Anterior cingulate cortex (tissue), 58 donors: ENCODE measurements around the gene LRSAM1.

Source experiments
- DNase-seq, 58 donors: peaks; one replicate each; lab custom pipeline; 2025; lab: John Stamatoyannopoulos, UW

The LRSAM1 gene

GRCh38 chr9:127450830-127451607, at the start of gene LRSAM1, which contains the start of gene RPL12:
Gene LRSAM1, plus strand, starts transcription at chr9:127451510. Its CDS starts 3,018 bp downstream, at chr9:127454528.
Gene RPL12, minus strand, starts transcription at chr9:127451406. Its CDS starts 89 bp downstream, at chr9:127451317.
- peak; percentile 28 to 98 (median 92) for DNase-seq

GRCh38 chr9:127402401-127403090, 48.8 kb upstream of the LRSAM1 start:
- peak in 17 of 58 donors; percentile 13 to 70 (median 37) for DNase-seq

GRCh38 chr9:127403507-127404192, 47.7 kb upstream of the LRSAM1 start:
- DNase-seq = no peak

- DNase-seq = no peak
These were observed 46.7 kb upstream of the LRSAM1 start for GRCh38 chr9:127404631-127405030.

- DNase-seq = no peak
These were observed 45.8 kb upstream of the LRSAM1 start for GRCh38 chr9:127405344-127406125.

GRCh38 chr9:127406799-127407491, 44.4 kb upstream of the LRSAM1 start:
- DNase-seq = no peak

GRCh38 chr9:127407492-127407843, 43.8 kb upstream of the LRSAM1 start:
- DNase-seq = no peak

- DNase-seq = no peak
These were observed 40.2 kb upstream of the LRSAM1 start for GRCh38 chr9:127411122-127411521.

GRCh38 chr9:127415141-127415540, 36.2 kb upstream of the LRSAM1 start:
- DNase-seq = no peak

- DNase-seq = no peak
These were observed 35.7 kb upstream of the LRSAM1 start for GRCh38 chr9:127415657-127416056.

- DNase-seq = peak in 1 of 58 donors; percentile 45
These were observed 33.9 kb upstream of the LRSAM1 start for GRCh38 chr9:127417131-127418036.

GRCh38 chr9:127418037-127418471, 33.3 kb upstream of the LRSAM1 start:
- peak in 2 of 58 donors; percentile 18 to 47 for DNase-seq

GRCh38 chr9:127419348-127419747, 32.0 kb upstream of the LRSAM1 start:
- no peak for DNase-seq

GRCh38 chr9:127421057-127421456, 30.3 kb upstream of the LRSAM1 start:
- DNase-seq = no peak

GRCh38 chr9:127422133-127422782, 29.1 kb upstream of the LRSAM1 start:
- no peak for DNase-seq

GRCh38 chr9:127422787-127423186, 28.5 kb upstream of the LRSAM1 start:
- DNase-seq = no peak

- no peak for DNase-seq
These were observed 27.8 kb upstream of the LRSAM1 start for GRCh38 chr9:127423476-127423933.
